GM18526 (cell line): ENCODE results near the gene KRT16.
"Not testable (repeated sequence)": the region's sequence is repeated elsewhere in the genome, so short reads cannot be mapped to it uniquely, and the experiment has no call there.

ENCODE experiments used
- POLR2A ChIP-seq: IDR thresholded peaks from 3 replicates; pipeline ENCODE4 v1.6.1; 2011; ENCODE audit not compliant: insufficient read length; ENCODE audit errors: extremely low read depth

Gene KRT16

DNA sequence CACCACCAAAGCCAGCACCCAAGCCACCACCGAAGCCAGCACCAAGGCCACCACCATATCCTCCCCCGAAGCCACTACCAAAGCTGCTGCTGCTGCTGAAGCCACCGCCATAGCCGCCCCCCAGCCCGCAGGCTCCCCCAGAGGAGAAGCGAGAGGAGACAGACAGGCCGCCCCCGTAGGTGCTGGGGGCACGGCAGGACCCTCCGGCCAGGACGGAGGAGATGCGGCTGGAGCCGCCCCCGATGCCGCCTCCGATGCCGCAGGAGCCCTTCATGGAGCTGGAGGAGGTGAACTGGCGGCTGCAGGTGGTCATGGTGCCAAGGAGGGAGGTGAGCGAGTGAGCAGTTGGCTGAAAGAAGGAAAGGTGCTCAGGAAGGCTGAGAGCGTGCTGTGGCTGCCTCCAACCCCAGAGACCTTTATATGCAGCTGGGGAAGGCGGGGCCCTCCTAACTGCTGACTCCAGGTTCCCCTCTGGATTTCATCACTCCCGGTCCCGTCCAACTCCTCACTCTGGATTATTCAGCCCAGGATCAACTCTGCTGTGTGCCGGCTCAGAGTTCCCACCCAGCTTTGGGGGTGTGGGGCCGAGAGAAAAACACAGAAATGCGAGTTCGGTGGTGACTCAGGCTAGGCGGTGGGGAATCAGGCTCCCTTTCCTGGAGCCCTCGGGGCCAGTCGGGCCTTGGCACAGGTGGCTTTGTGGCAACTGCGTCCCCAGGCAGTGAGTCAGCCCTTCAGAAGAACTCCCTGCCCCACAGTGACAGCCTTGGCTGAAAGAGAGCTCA, at the start of gene KRT16:
Gene KRT16 (minus strand): TSS at position 392 of the 785 bp plus-strand sequence. CDS start 79 bp downstream, at position 313.
- TF ChIP-seq POLR2A = not testable (repeated sequence)

DNA sequence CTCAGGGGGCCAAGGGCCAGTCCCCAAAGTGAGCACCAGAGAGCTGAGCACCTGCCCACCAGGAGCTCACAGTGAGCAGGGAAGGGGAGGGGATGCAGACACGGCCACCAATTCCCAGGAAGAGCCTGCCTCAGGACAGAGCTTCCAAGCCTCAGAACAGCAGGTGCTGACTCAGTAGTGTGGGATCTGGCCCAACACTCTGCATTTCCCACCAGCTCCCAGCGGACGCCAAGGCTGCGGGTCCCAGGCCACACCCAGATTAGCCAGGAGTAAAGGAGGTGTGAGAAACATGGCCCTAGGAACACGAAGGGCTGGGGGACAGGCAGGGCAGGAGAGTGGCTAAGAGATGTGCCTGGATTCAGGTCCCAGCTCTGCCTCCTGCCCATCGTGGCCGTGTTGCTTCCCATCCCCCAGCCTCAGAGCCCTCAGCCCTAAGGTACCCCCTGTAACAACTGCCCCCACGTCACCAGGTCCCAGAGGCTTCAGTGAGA, 47.7 kb upstream of the KRT16 start:
- no peak for TF ChIP-seq POLR2A

GRCh38 chr17:41659427-41660212, 47.1 kb upstream of the KRT16 start:
- no peak for TF ChIP-seq POLR2A

GRCh38 chr17:41658846-41659245, 46.3 kb upstream of the KRT16 start:
- TF ChIP-seq POLR2A = no peak

- no peak for TF ChIP-seq POLR2A
Observed at GRCh38 chr17:41657936-41658335, 45.4 kb upstream of the KRT16 start.

DNA sequence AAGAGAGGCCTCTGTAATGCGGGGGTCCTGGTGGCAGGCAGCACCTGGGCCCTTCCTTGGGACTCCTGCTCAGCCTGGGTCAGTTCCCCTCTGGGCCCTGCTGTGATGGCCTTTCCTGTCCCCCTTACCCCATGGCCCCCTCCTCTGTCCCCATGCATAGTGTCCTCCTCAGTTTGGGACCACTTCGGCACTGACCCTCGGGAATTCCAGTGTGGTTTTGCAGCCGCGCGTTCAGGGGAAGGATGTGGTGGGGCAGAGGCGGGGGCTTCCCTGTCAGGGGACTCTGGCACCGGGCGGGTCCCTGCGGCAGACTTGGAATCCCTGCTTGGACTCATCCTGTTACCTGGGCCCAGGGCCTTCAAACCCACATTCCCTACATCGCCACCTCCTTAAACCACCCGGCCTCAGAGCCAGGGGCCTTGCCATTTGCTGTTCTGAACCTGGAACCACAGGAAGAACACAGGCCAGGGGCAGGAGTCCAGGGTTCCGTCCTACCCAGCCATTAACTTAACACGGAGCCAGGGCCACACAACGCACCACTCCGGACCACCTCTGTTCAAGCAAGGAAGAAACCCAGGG, 44.7 kb upstream of the KRT16 start:
- no peak for TF ChIP-seq POLR2A

- no peak for TF ChIP-seq POLR2A
Observed at GRCh38 chr17:41656249-41657023, 43.9 kb upstream of the KRT16 start.

- TF ChIP-seq POLR2A = no peak
Observed at GRCh38 chr17:41655611-41656111, 43.1 kb upstream of the KRT16 start.

- no peak for TF ChIP-seq POLR2A
Observed at GRCh38 chr17:41654678-41655607, 42.4 kb upstream of the KRT16 start.

DNA sequence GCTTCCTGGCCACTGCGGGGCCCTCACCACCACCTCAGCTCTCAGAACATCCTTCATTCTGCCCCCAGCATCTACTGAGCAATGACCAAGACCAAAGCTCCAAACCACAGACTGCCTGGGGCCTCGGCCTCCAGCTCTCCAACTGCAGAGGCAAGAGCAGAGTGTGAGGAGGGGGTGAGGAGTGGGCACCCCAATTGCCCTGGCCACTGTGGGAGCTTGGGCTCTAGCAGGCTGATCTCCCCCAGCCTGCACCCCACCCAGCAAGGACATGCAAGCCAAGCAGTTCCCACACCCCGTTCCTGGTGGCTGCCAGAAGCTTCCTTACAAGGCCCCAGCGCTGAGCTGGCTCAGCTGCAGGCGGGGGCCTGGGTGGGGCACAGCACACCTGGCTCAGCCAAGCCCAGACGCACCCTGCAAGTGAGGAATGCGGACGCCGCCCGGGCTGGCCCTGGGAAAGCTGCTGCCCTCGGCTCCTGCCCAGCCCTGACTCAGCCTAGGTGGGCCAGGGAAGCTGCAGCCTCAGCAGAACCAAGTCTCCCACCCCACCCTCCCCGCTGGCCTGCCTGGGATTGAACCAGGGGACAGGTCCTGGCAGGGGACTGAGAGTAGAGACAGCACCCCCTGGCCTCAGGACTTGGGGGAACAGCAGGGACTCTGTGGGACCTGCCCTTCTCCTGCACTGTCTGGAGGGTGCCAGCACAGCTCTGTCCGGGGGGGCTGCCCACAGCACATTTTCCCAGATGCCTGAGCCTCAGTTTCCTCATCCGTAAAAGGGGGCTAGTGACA, 41.5 kb upstream of the KRT16 start:
- TF ChIP-seq POLR2A = no peak

DNA sequence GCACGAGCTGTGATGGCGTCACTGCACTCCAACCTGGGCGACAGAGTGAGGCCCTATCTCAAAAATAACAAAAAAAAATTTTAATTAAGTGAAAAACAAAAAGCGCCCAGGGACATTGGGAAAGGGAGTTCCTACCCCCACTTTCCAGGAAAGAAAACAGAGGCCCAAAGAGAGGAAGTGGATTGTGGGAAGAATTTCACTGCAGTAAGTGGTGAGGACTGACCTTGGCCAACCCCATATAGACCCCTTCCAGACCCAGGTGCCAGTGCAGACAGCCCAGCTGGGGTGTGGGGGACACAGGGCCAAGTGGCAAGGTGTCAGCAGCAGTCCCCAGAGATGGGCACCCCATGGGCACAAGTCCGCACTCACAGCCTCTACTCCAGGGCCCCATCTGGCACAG, 40.9 kb upstream of the KRT16 start:
- TF ChIP-seq POLR2A = no peak

- TF ChIP-seq POLR2A = no peak
Observed at GRCh38 chr17:41652461-41652970, 39.9 kb upstream of the KRT16 start.
